Measurements from ENCODE around the gene CACNA1C. TPM values are rescaled to one million over a fixed set of nuclear protein-coding genes. Genes with fewer than 3 reads are reported as not detected.

Gene CACNA1C
- total RNA-seq, 4 donors from 2014 or later = 2.0 to 4.2 (median 2.5) TPM

- H3K9me3 ChIP-seq = no peaks in the 10 kb centered on the region
- DNase-seq = no peak
- intact Hi-C loops (cut with DNase I) = no loop called here
- WGBS, 2 donors = 77 to 78% methylated on average over 10 to 14 of the region's 14 CpGs
- H3K4me1 ChIP-seq = peaks cover 0 to 7% of the 10 kb centered on the region in 2 donors
- TF ChIP-seq CTCF (IDR thresholded peaks at IDR 0.05) (no peak), POLR2A (IDR thresholded peaks at IDR 0.05) (no peak)
- no peaks in the 10 kb centered on the region for H3K36me3 ChIP-seq
- no peak overlapping the region for H3K27ac ChIP-seq
- H3K27me3 ChIP-seq = no peaks in the 10 kb centered on the region
- H3K4me3 ChIP-seq (replicated peaks in 1 of 3) = no peak overlapping the region
Observed at GRCh38 chr12:2615665-2616402, 563.0 kb downstream of the CACNA1C start.

- WGBS, 2 donors = 87 to 95% methylated on average over 9 to 10 of the region's 10 CpGs
- intact Hi-C loops (cut with DNase I) = no loop called here
- Histone ChIP-seq H3K4me1 (peaks cover 0 to 7% of the 10 kb centered on the region in 2 donors), H3K9me3 (no peaks in the 10 kb centered on the region), H3K27me3 (no peaks in the 10 kb centered on the region), H3K27ac (no peak overlapping the region), H3K36me3 (no peaks in the 10 kb centered on the region), H3K4me3 (replicated peaks in 1 of 3) (no peak overlapping the region)
- TF ChIP-seq CTCF (IDR thresholded peaks at IDR 0.05) (no peak), POLR2A (IDR thresholded peaks at IDR 0.05) (no peak)
- DNase-seq = no peak
Observed at GRCh38 chr12:2616763-2617162, 564.0 kb downstream of the CACNA1C start.

- no peak for DNase-seq
- no peak for TF ChIP-seq POLR2A (IDR thresholded peaks at IDR 0.05)
- no peak for TF ChIP-seq CTCF (IDR thresholded peaks at IDR 0.05)
- WGBS, 2 donors = 96 to 99% methylated on average over 2 to 8 of the region's 8 CpGs
- H3K27ac ChIP-seq = no peak overlapping the region
- no peaks in the 10 kb centered on the region for H3K9me3 ChIP-seq
- H3K4me1 ChIP-seq = peaks cover 0 to 7% of the 10 kb centered on the region in 2 donors
- H3K27me3 ChIP-seq = no peaks in the 10 kb centered on the region
- intact Hi-C loops (cut with DNase I) = no loop called here
- H3K4me3 ChIP-seq (replicated peaks in 1 of 3) = no peak overlapping the region
- no peaks in the 10 kb centered on the region for H3K36me3 ChIP-seq
Observed at GRCh38 chr12:2617365-2617764, 564.6 kb downstream of the CACNA1C start.

- Histone ChIP-seq H3K4me1 (peaks cover 0 to 7% of the 10 kb centered on the region in 2 donors), H3K4me3 (replicated peaks in 1 of 3) (no peak overlapping the region), H3K27ac (no peak overlapping the region), H3K27me3 (no peaks in the 10 kb centered on the region), H3K36me3 (no peaks in the 10 kb centered on the region), H3K9me3 (no peaks in the 10 kb centered on the region)
- intact Hi-C loops (cut with DNase I) = no loop called here
- TF ChIP-seq CTCF (IDR thresholded peaks at IDR 0.05) (no peak), POLR2A (IDR thresholded peaks at IDR 0.05) (no peak)
- DNase-seq = no peak
- 90 to 91% methylated on average over 12 of the region's 12 CpGs for WGBS, 2 donors
Observed at GRCh38 chr12:2618291-2618995, 565.7 kb downstream of the CACNA1C start.

- intact Hi-C loops (cut with DNase I) = no loop called here
- no peak for DNase-seq
- no peak for TF ChIP-seq POLR2A (IDR thresholded peaks at IDR 0.05)
- TF ChIP-seq CTCF (IDR thresholded peaks at IDR 0.05) = no peak
- no peaks in the 10 kb centered on the region for H3K27me3 ChIP-seq
- no peaks in the 10 kb centered on the region for H3K9me3 ChIP-seq
- H3K4me1 ChIP-seq = peaks cover 0 to 4% of the 10 kb centered on the region in 2 donors
- H3K27ac ChIP-seq = no peak overlapping the region
- H3K4me3 ChIP-seq (replicated peaks in 1 of 3) = no peak overlapping the region
- WGBS, 2 donors = 95 to 97% methylated on average over 5 of the region's 5 CpGs
- H3K36me3 ChIP-seq = no peaks in the 10 kb centered on the region
Observed at GRCh38 chr12:2619136-2619535, 566.3 kb downstream of the CACNA1C start.
